Heart left ventricle (tissue), 16 donors: ENCODE measurements around the gene SLFNL1. TPM values are rescaled to one million over a fixed set of nuclear protein-coding genes. Genes with fewer than 3 reads are reported as not detected.

Experiments
- ATAC-seq, 4 donors: fragments of 200-7000 bp; cut with Tn5 transposase; one replicate each; pipeline ENCODE4 v1.9.1; 2020 to 2022; ENCODE audit warnings: moderate library complexity in 4 of 4, mild to moderate bottlenecking in 3 of 4, moderate number of reproducible peaks in 1 of 4
- DNase-seq, 5 donors: peaks; one replicate each; pipeline ENCODE4 v3.0.0-alpha.2; 2020
- H3K27ac ChIP-seq, 12 donors: fragments of 200-600 bp; sonication (generic) in 4 of 12; one replicate each; pipeline versions ENCODE4 v1.5.0 to v1.8.0; 2016 to 2022; ENCODE audit warnings: mild to moderate bottlenecking in 2 of 12
- H3K27me3 ChIP-seq, 9 donors: fragments of 200-600 bp; sonication (generic) in 2 of 9; one replicate each; pipeline versions ENCODE4 v1.5.1 to v1.8.0; 2016 to 2022; ENCODE audit warnings: mild to moderate bottlenecking in 3 of 9
- H3K36me3 ChIP-seq, 9 donors: fragments of 200-600 bp; sonication (generic) in 2 of 9; one replicate each; pipeline versions ENCODE4 v1.5.0 to v1.8.0; 2018 to 2022; ENCODE audit warnings: mild to moderate bottlenecking in 2 of 9
- H3K4me1 ChIP-seq, 12 donors: fragments of 200-600 bp; sonication (generic) in 4 of 12; one replicate each; pipeline versions ENCODE4 v1.5.0 to v1.8.0; 2016 to 2022; ENCODE audit warnings: mild to moderate bottlenecking in 3 of 12
- H3K4me3 ChIP-seq, 12 donors: fragments of 200-600 bp; sonication (generic) in 4 of 12; one replicate each; pipeline versions ENCODE4 v1.5.0 to v1.8.0; 2017 to 2022; ENCODE audit warnings: mild to moderate bottlenecking in 9 of 12, moderate library complexity in 4 of 12
- H3K9me3 ChIP-seq, 12 donors: fragments of 200-600 bp; sonication (generic) in 4 of 12; one replicate each; pipeline versions ENCODE4 v1.5.0 to v1.8.0; 2016 to 2022; ENCODE audit warnings: mild to moderate bottlenecking in 1 of 12
- POLR2A ChIP-seq, 2 donors: fragments of 450-650 bp; IDR thresholded peaks; one replicate each; pipeline ENCODE4 v1.6.1; 2017; ENCODE audit warnings: antibody characterized with exemption in 2 of 2, mild to moderate bottlenecking in 2 of 2, moderate library complexity in 2 of 2
- WGBS, 4 donors: extraction: QIAGEN DNeasy Blood & Tissue Kit in 2 of 4; methylation state at CpG; one replicate each; pipeline versions ENCODE4 v1.1.5 to v1.1.7; 2013 to 2018; 5-methylcytosine and 5-hydroxymethylcytosine counted together
- intact Hi-C, 10 donors: fragments of 100-400 bp; cut with DNase I; formaldehyde crosslinking; loops; one replicate each; pipeline versions ENCODE4 v1.11.1 to v1.14.2; 2022
- polyA plus RNA-seq, 2 donors: library from polyadenylated mRNA; stranded (reverse); fragments of 200-250 nt; gene quantifications; one replicate each; pipeline ENCODE4 v1.2.3, GENCODE V29; 2013
- total RNA-seq, 9 donors: library from RNA; depleted of rRNA in 2 of 9; stranded (reverse); fragments of >200 nt in 2 of 9; fragmentation: NEBNext Ultra II Directional in 3 of 9; extraction: Animal tissue kit (Norgen Biotek cat#: 25700) in 3 of 9; gene quantifications; one replicate each; pipeline versions ENCODE4 v1.1.0 to v1.2.4, GENCODE V29; 2016 to 2023
- TF ChIP-seq, protein P1 (sequence below), 12 donors: fragments of 200-600 bp; sonication (generic) in 4 of 12; IDR thresholded peaks; one replicate each; pipeline versions ENCODE4 v1.5.0 to v1.8.0; 2018 to 2022; ENCODE audit warnings: antibody characterized with exemption in 12 of 12, mild to moderate bottlenecking in 5 of 12
- donor health status: ischemic (EF 13 %, LVEDD 7.1; RV severe dilation, severe dysfunction).
- donor health status: healthy with polysubstance abuse.
- donor health status: DM: no; HTN: yes; CAD: no.
- donor health status: DM: no; HTN: no; CAD: no.
- donor health status: ischemic (EF 25% LVEDD 6.9; RV normal size, moderate dysfunction).
- donor health status: ischemic (EF 25% LVEDD 5.7; RV mildly dilated, moderate dysfunction).
- donor health status: healthy.
- donor health status: DM: yes; HTN: yes; CAD: no.
- donor health status: ischemic (EF 35%, LVEDD 5.7; RV mildly dilated, moderate dysfunction).
- donor health status: nonischemic (EF 11% LVEDD 7.7; RV severe dilation, severe dysfunction).
- donor health status: DM: yes; HTN: yes; CAD: no.
- donor health status: PGD.
- donor health status: ischemic (EF 29% LVEDD 5.4; RV normal size, mild dysfunction).
- donor health status: nonischemic (EF 23%, LVEDD 6.1; RV moderate dilation, normal function).

Gene SLFNL1
- total and polyA plus RNA-seq, 11 donors, result 0.08 to 0.25 (median 0.12) TPM; not detected in 2

DNA sequence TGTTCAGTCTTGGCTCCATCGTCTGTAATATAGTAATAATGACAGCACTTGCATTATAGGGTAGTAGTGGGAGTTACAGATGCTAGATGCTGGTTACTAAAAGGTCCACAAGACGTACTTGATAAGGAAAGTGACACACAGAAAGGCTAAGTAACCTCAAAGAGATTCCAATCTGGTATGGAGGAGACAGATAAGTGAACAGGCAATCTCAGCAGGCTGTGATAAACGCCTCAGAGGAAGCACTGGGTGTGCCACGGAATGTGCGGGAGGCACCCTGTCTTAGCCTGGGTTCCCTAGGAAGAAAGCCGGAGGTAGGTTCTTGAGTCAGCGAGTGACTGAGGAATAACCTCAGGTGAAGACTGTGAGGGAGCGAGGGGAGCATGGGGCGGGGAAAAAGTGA lies 46.6 kb downstream of the SLFNL1 start:
- WGBS, 4 donors, result 65 to 69% (median 68%) methylated on average over 9 of the region's 9 CpGs
- Histone ChIP-seq H3K27me3 (no peaks in the 10 kb centered on the region), H3K4me3 (no peak overlapping the region), H3K36me3 (no peaks in the 10 kb centered on the region), H3K27ac (no peak overlapping the region), H3K4me1 (peaks cover 0 to 8% (median 6%) of the 10 kb centered on the region in 12 donors), H3K9me3 (no peaks in the 10 kb centered on the region)
- TF ChIP-seq, protein P1, sequence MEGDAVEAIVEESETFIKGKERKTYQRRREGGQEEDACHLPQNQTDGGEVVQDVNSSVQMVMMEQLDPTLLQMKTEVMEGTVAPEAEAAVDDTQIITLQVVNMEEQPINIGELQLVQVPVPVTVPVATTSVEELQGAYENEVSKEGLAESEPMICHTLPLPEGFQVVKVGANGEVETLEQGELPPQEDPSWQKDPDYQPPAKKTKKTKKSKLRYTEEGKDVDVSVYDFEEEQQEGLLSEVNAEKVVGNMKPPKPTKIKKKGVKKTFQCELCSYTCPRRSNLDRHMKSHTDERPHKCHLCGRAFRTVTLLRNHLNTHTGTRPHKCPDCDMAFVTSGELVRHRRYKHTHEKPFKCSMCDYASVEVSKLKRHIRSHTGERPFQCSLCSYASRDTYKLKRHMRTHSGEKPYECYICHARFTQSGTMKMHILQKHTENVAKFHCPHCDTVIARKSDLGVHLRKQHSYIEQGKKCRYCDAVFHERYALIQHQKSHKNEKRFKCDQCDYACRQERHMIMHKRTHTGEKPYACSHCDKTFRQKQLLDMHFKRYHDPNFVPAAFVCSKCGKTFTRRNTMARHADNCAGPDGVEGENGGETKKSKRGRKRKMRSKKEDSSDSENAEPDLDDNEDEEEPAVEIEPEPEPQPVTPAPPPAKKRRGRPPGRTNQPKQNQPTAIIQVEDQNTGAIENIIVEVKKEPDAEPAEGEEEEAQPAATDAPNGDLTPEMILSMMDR (IDR thresholded peaks at IDR 0.05), result no peak
- TF ChIP-seq POLR2A (IDR thresholded peaks at IDR 0.05), result no peak
- no peak for ATAC-seq
- intact Hi-C loops, result no loop called here
- DNase-seq, result no peak

DNA sequence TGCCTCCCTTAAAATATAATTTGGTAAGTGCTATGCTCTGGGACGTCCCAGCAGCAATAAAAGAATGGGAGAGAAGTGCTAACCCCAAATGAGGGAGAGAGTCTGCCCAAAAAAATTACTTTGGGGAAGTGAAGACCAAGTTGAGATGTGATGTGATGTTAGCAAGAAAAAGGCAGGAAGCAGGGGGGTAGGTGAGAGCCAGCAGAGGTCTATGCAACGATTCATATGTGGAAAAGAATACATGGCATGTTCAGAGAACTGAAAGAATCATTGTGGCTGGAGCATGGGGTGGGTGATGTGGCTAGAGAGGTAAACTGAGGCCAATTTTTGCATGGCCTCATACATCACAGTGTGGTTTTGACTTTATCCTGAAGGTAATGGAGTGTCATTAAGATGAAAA lies 47.6 kb downstream of the SLFNL1 start:
- no peaks in the 10 kb centered on the region for H3K27me3 ChIP-seq
- no peaks in the 10 kb centered on the region for H3K36me3 ChIP-seq
- TF ChIP-seq POLR2A (IDR thresholded peaks at IDR 0.05), result no peak
- H3K4me1 ChIP-seq, result peaks cover 0 to 2% (median 1%) of the 10 kb centered on the region in 12 donors
- ATAC-seq (no peak), DNase-seq (no peak)
- H3K9me3 ChIP-seq, result no peaks in the 10 kb centered on the region
- no peak overlapping the region for H3K27ac ChIP-seq
- WGBS, 4 donors, result 62 to 70% (median 64%) methylated on average over 2 of the region's 2 CpGs
- H3K4me3 ChIP-seq, result no peak overlapping the region
- intact Hi-C loops, result no loop called here

DNA sequence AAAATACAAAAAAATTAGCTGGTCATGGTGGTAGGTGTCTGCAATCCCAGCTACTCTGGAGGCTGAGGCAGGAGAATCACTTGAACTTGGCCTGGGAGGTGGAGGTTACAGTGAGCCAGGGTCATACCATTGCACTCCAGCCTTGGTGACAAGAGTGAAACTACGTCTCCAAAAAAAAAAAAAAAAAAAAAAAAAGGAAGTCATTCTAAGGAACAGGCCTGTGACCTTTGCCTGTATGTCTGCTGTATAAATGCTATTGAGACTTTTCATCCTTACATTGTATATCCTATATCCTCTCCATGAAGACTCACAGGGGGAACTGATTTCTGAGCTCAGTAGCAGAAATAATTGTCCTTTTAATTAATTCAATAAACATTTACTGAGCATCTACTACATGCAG lies 49.6 kb downstream of the SLFNL1 start:
- TF ChIP-seq, protein P1 (IDR thresholded peaks at IDR 0.05), result no peak
- TF ChIP-seq POLR2A (IDR thresholded peaks at IDR 0.05), result no peak
- no peak overlapping the region for H3K4me3 ChIP-seq
- WGBS, 4 donors, result 73 to 90% (median 81%) methylated on average over 1 of the region's 1 CpG
- intact Hi-C loops, result no loop called here
- H3K36me3 ChIP-seq, result no peaks in the 10 kb centered on the region
- no peak for DNase-seq
- ATAC-seq, result no peak
- H3K27ac ChIP-seq, result no peak overlapping the region
- H3K27me3 ChIP-seq, result no peaks in the 10 kb centered on the region
- no peaks in the 10 kb centered on the region for H3K4me1 ChIP-seq
- no peaks in the 10 kb centered on the region for H3K9me3 ChIP-seq

DNA sequence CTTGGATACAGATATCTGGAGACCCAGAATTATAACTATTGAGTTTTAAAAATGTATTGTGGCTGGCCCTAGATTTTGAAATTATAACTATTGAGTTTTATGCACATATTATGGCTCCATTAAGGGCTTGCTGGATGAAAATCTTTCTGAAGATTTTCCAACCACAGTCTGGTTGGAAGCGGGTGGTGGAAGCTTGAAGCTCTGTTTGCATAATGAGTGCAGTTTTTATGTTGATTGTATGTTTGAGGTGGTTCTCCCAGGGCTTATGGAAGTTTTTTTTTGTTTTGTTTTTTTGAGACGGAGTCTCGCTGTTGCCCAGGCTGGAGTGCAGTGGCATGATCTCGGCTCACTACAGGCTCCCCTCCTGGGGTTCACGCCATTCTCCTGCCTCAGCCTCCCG lies 52.1 kb downstream of the SLFNL1 start:
- ATAC-seq (no peak), DNase-seq (no peak)
- H3K4me1 ChIP-seq, result no peaks in the 10 kb centered on the region
- no peak overlapping the region for H3K4me3 ChIP-seq
- no peaks in the 10 kb centered on the region for H3K27me3 ChIP-seq
- TF ChIP-seq, protein P1 (IDR thresholded peaks at IDR 0.05), result no peak
- no peak for TF ChIP-seq POLR2A (IDR thresholded peaks at IDR 0.05)
- no peak overlapping the region for H3K27ac ChIP-seq
- intact Hi-C loops, result no loop called here
- H3K36me3 ChIP-seq, result no peaks in the 10 kb centered on the region
- 85 to 95% (median 93%) methylated on average over 6 of the region's 6 CpGs for WGBS, 4 donors
- H3K9me3 ChIP-seq, result no peaks in the 10 kb centered on the region

DNA sequence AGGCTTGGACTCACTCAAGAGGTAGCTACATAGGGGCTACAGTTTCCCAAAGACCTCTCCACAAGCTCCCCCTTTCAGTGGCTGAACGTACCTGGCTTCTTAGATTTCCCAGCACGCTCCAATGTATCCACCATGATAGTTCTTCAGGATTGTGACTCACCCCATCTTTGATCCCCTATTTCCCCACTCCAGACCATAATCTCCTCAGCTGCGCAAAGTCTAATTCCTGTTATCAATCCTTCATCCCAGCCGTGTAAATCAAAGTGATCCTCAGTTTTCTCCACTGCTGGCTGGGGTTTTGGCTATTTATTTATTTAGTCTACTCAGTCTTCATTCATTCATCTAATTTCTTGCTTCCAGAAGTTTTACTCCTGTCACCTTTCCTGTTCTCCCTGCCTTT lies 55.1 kb downstream of the SLFNL1 start:
- TF ChIP-seq, protein P1 (IDR thresholded peaks at IDR 0.05), result no peak
- no peak overlapping the region for H3K4me3 ChIP-seq
- intact Hi-C loops, result no loop called here
- no peaks in the 10 kb centered on the region for H3K27me3 ChIP-seq
- WGBS, 4 donors, result 68 to 96% (median 89%) methylated on average over 4 of the region's 4 CpGs
- H3K36me3 ChIP-seq, result no peaks in the 10 kb centered on the region
- H3K9me3 ChIP-seq, result no peaks in the 10 kb centered on the region
- DNase-seq, result no peak
- H3K27ac ChIP-seq, result no peak overlapping the region
- no peaks in the 10 kb centered on the region for H3K4me1 ChIP-seq
- no peak for ATAC-seq
